Measurements from ENCODE around the gene ARHGAP32.

DNA sequence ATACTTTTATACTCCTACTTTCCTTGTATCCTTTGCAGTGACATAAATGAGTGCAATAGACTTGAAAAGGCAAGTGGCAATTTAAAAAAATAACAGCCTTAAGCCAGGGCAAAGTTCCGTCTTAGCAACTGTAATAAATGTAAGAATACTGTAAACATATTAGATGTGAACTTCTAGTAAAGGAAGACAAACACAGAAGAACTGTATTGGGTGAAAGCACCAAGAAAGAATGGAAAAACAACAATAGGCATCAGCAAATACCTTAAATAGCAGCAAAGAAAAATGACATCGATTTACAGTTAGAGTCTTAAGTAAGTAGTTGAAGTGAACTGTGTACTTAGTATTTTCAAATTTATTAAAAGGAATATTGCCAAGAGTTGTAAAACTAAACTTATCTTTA, 174.0 kb downstream of the ARHGAP32 start:
- no peak for TF ChIP-seq EP300 (IDR thresholded peaks at IDR 0.05)
- TF ChIP-seq, protein P1, sequence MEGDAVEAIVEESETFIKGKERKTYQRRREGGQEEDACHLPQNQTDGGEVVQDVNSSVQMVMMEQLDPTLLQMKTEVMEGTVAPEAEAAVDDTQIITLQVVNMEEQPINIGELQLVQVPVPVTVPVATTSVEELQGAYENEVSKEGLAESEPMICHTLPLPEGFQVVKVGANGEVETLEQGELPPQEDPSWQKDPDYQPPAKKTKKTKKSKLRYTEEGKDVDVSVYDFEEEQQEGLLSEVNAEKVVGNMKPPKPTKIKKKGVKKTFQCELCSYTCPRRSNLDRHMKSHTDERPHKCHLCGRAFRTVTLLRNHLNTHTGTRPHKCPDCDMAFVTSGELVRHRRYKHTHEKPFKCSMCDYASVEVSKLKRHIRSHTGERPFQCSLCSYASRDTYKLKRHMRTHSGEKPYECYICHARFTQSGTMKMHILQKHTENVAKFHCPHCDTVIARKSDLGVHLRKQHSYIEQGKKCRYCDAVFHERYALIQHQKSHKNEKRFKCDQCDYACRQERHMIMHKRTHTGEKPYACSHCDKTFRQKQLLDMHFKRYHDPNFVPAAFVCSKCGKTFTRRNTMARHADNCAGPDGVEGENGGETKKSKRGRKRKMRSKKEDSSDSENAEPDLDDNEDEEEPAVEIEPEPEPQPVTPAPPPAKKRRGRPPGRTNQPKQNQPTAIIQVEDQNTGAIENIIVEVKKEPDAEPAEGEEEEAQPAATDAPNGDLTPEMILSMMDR (IDR thresholded peaks at IDR 0.05), result no peak
- no peak for TF ChIP-seq POLR2A (IDR thresholded peaks at IDR 0.05)
